ENCODE results near the gene GRIN2A.

DNA sequence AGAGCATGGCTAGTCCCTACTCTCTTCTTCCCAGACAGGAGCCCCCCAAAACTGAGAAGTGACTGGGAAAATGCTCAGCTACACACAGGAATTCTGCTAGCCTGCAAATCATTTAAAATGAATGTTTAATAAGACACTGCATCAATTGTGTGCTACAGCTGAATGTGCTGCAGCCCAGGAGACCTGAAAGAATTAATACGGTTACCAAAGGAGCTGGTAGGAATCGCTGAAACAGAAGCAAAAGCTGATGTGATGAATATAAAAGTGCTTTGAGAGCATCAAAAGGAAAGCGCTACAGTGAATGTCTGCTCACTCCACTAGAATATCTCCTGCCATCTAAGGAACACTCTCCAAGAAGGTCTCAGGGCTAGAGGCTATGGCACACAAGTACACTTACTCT lies 3.7 kb downstream of the GRIN2A start:
- TF ChIP-seq EZH2 (IDR thresholded peaks at IDR 0.05) (no peak), POLR2AphosphoS5 (IDR thresholded peaks at IDR 0.05; ENCODE audit: borderline replicate concordance, low read depth, low read length) (no peak), FOXP2 (optimal IDR thresholded peaks at IDR 0.05; ENCODE audit: control extremely low read depth, extremely low read length, insufficient read depth) (no peak)

Data from SK-N-MC (cell line).